T-helper 2 cell treated with Interferon-gamma antibody and Interleukin-4, amounts not matched to agents 5 μg/mL and 100 μg/mL, for 36 hours (primary cell): Measurements from ENCODE around the gene ADAMTS17.
"Not testable (repeated sequence)": the region's sequence is repeated elsewhere in the genome, so short reads cannot be mapped to it uniquely, and the experiment has no call there.

Experiments
- DNase-seq: peaks from one replicate; pipeline ENCODE4 v3.0.0; 2021; ENCODE audit warnings: low spot score
- H3K27ac Mint-ChIP-seq: one replicate; pipeline ENCODE4 v1.8.0; 2021; ENCODE audit warnings: mild to moderate bottlenecking, mixed read lengths
- H3K27me3 Mint-ChIP-seq: one replicate; pipeline ENCODE4 v1.8.0; 2021; ENCODE audit warnings: low read depth, mixed read lengths
- H3K36me3 Mint-ChIP-seq: one replicate; pipeline ENCODE4 v1.8.0; 2021; ENCODE audit warnings: low read depth, mixed read lengths
- H3K4me1 Mint-ChIP-seq: one replicate; pipeline ENCODE4 v1.8.0; 2021; ENCODE audit warnings: low read depth, mixed read lengths
- H3K4me3 Mint-ChIP-seq: one replicate; pipeline ENCODE4 v1.8.0; 2022; ENCODE audit warnings: mild to moderate bottlenecking, moderate library complexity, mixed read lengths
- H3K9me3 Mint-ChIP-seq: one replicate; pipeline ENCODE4 v1.8.0; 2021; ENCODE audit warnings: mixed read lengths

ADAMTS17 gene

GRCh38 chr15:100090411-100090810 is 251.4 kb downstream of the ADAMTS17 start:
- H3K9me3 Mint-ChIP-seq: no peaks in the 10 kb centered on the region
- no peak overlapping the region for H3K4me3 Mint-ChIP-seq
- no peak overlapping the region for H3K27ac Mint-ChIP-seq
- peaks cover 2% of the 10 kb centered on the region for H3K27me3 Mint-ChIP-seq
- H3K4me1 Mint-ChIP-seq: no peaks in the 10 kb centered on the region
- H3K36me3 Mint-ChIP-seq: no peaks in the 10 kb centered on the region
- DNase-seq: no peak

GRCh38 chr15:100084042-100084821 is 257.5 kb downstream of the ADAMTS17 start:
- not testable (repeated sequence) for DNase-seq, H3K9me3 Mint-ChIP-seq, H3K27ac Mint-ChIP-seq, H3K4me1 Mint-ChIP-seq, H3K27me3 Mint-ChIP-seq, H3K4me3 Mint-ChIP-seq, H3K36me3 Mint-ChIP-seq

GRCh38 chr15:100083572-100083971 is 258.2 kb downstream of the ADAMTS17 start:
- no peak overlapping the region for H3K4me3 Mint-ChIP-seq
- no peaks in the 10 kb centered on the region for H3K9me3 Mint-ChIP-seq
- no peaks in the 10 kb centered on the region for H3K4me1 Mint-ChIP-seq
- peaks cover 2% of the 10 kb centered on the region for H3K27me3 Mint-ChIP-seq
- no peaks in the 10 kb centered on the region for H3K36me3 Mint-ChIP-seq
- DNase-seq: no peak
- no peak overlapping the region for H3K27ac Mint-ChIP-seq

GRCh38 chr15:100082761-100083402 is 258.9 kb downstream of the ADAMTS17 start:
- H3K36me3 Mint-ChIP-seq: no peaks in the 10 kb centered on the region
- peaks cover 2% of the 10 kb centered on the region for H3K27me3 Mint-ChIP-seq
- H3K9me3 Mint-ChIP-seq: no peaks in the 10 kb centered on the region
- no peaks in the 10 kb centered on the region for H3K4me1 Mint-ChIP-seq
- no peak overlapping the region for H3K27ac Mint-ChIP-seq
- DNase-seq: no peak
- H3K4me3 Mint-ChIP-seq: no peak overlapping the region

- no peaks in the 10 kb centered on the region for H3K4me1 Mint-ChIP-seq
- no peaks in the 10 kb centered on the region for H3K9me3 Mint-ChIP-seq
- no peaks in the 10 kb centered on the region for H3K27me3 Mint-ChIP-seq
- no peak for DNase-seq
- H3K4me3 Mint-ChIP-seq: no peak overlapping the region
- H3K27ac Mint-ChIP-seq: no peak overlapping the region
- no peaks in the 10 kb centered on the region for H3K36me3 Mint-ChIP-seq
Observed at GRCh38 chr15:100081454-100081853, 260.3 kb downstream of the ADAMTS17 start.

GRCh38 chr15:100078511-100079220 is 263.1 kb downstream of the ADAMTS17 start:
- H3K9me3 Mint-ChIP-seq: no peaks in the 10 kb centered on the region
- H3K4me3 Mint-ChIP-seq: no peak overlapping the region
- H3K27ac Mint-ChIP-seq: no peak overlapping the region
- no peaks in the 10 kb centered on the region for H3K36me3 Mint-ChIP-seq
- H3K27me3 Mint-ChIP-seq: no peaks in the 10 kb centered on the region
- no peak for DNase-seq
- no peaks in the 10 kb centered on the region for H3K4me1 Mint-ChIP-seq

GRCh38 chr15:100075229-100075628 is 266.5 kb downstream of the ADAMTS17 start:
- no peaks in the 10 kb centered on the region for H3K36me3 Mint-ChIP-seq
- no peak overlapping the region for H3K27ac Mint-ChIP-seq
- DNase-seq: no peak
- no peak overlapping the region for H3K4me3 Mint-ChIP-seq
- no peaks in the 10 kb centered on the region for H3K9me3 Mint-ChIP-seq
- H3K27me3 Mint-ChIP-seq: no peaks in the 10 kb centered on the region
- no peaks in the 10 kb centered on the region for H3K4me1 Mint-ChIP-seq

GRCh38 chr15:100073982-100074381 is 267.8 kb downstream of the ADAMTS17 start:
- no peak overlapping the region for H3K4me3 Mint-ChIP-seq
- DNase-seq: no peak
- H3K27ac Mint-ChIP-seq: no peak overlapping the region
- H3K36me3 Mint-ChIP-seq: no peaks in the 10 kb centered on the region
- no peaks in the 10 kb centered on the region for H3K9me3 Mint-ChIP-seq
- H3K27me3 Mint-ChIP-seq: no peaks in the 10 kb centered on the region
- no peaks in the 10 kb centered on the region for H3K4me1 Mint-ChIP-seq

GRCh38 chr15:100066521-100067280 is 275.1 kb downstream of the ADAMTS17 start:
- H3K9me3 Mint-ChIP-seq, H3K36me3 Mint-ChIP-seq, H3K4me1 Mint-ChIP-seq, DNase-seq, H3K27ac Mint-ChIP-seq, H3K4me3 Mint-ChIP-seq, H3K27me3 Mint-ChIP-seq: not testable (repeated sequence)

- no peaks in the 10 kb centered on the region for H3K9me3 Mint-ChIP-seq
- no peak overlapping the region for H3K4me3 Mint-ChIP-seq
- no peak for DNase-seq
- no peak overlapping the region for H3K27ac Mint-ChIP-seq
- H3K36me3 Mint-ChIP-seq: no peaks in the 10 kb centered on the region
- H3K4me1 Mint-ChIP-seq: no peaks in the 10 kb centered on the region
- no peaks in the 10 kb centered on the region for H3K27me3 Mint-ChIP-seq
Observed at GRCh38 chr15:100061944-100062343, 279.8 kb downstream of the ADAMTS17 start.

- Mint-ChIP-seq H3K36me3 (no peaks in the 10 kb centered on the region), H3K4me1 (no peaks in the 10 kb centered on the region), H3K27me3 (no peaks in the 10 kb centered on the region), H3K27ac (no peak overlapping the region), H3K4me3 (no peak overlapping the region), H3K9me3 (no peaks in the 10 kb centered on the region)
- DNase-seq: no peak
Observed at GRCh38 chr15:100060276-100060926, 281.4 kb downstream of the ADAMTS17 start.

- Mint-ChIP-seq H3K4me3 (no peak overlapping the region), H3K36me3 (no peaks in the 10 kb centered on the region), H3K27ac (no peak overlapping the region), H3K4me1 (no peaks in the 10 kb centered on the region), H3K9me3 (no peaks in the 10 kb centered on the region), H3K27me3 (no peaks in the 10 kb centered on the region)
- DNase-seq: no peak
Observed at GRCh38 chr15:100059521-100059920, 282.3 kb downstream of the ADAMTS17 start.

GRCh38 chr15:100059094-100059493 is 282.7 kb downstream of the ADAMTS17 start:
- H3K4me1 Mint-ChIP-seq: no peaks in the 10 kb centered on the region
- H3K36me3 Mint-ChIP-seq: no peaks in the 10 kb centered on the region
- DNase-seq: no peak
- no peak overlapping the region for H3K27ac Mint-ChIP-seq
- no peaks in the 10 kb centered on the region for H3K27me3 Mint-ChIP-seq
- H3K9me3 Mint-ChIP-seq: no peaks in the 10 kb centered on the region
- H3K4me3 Mint-ChIP-seq: no peak overlapping the region
